HT-29 (cell line): ENCODE results near the gene ACSM3. TPM values are rescaled to one million over a fixed set of nuclear protein-coding genes. Genes with fewer than 3 reads are reported as not detected.
A peak's percentile ranks its signal among the peaks of the same experiment; 100 is the strongest.
"Not testable (repeated sequence)": the region's sequence is repeated elsewhere in the genome, so short reads cannot be mapped to it uniquely, and the experiment has no call there.

Source experiments
- DNase-seq: peaks from one replicate; pipeline ENCODE4 v3.0.0-alpha.2; 2015; ENCODE audit warnings: low spot score
- total RNA-seq: library from RNA; depleted of rRNA; stranded (reverse); fragments of >200 nt; shearing (Covaris generic); gene quantifications from 2 replicates; pipeline ENCODE4 v1.2.3, GENCODE V29; 2014; rRNA removed

Gene ACSM3, protein sequence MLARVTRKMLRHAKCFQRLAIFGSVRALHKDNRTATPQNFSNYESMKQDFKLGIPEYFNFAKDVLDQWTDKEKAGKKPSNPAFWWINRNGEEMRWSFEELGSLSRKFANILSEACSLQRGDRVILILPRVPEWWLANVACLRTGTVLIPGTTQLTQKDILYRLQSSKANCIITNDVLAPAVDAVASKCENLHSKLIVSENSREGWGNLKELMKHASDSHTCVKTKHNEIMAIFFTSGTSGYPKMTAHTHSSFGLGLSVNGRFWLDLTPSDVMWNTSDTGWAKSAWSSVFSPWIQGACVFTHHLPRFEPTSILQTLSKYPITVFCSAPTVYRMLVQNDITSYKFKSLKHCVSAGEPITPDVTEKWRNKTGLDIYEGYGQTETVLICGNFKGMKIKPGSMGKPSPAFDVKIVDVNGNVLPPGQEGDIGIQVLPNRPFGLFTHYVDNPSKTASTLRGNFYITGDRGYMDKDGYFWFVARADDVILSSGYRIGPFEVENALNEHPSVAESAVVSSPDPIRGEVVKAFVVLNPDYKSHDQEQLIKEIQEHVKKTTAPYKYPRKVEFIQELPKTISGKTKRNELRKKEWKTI
- 15.8 and 19.2 TPM in 2 replicates for total RNA-seq

DNA sequence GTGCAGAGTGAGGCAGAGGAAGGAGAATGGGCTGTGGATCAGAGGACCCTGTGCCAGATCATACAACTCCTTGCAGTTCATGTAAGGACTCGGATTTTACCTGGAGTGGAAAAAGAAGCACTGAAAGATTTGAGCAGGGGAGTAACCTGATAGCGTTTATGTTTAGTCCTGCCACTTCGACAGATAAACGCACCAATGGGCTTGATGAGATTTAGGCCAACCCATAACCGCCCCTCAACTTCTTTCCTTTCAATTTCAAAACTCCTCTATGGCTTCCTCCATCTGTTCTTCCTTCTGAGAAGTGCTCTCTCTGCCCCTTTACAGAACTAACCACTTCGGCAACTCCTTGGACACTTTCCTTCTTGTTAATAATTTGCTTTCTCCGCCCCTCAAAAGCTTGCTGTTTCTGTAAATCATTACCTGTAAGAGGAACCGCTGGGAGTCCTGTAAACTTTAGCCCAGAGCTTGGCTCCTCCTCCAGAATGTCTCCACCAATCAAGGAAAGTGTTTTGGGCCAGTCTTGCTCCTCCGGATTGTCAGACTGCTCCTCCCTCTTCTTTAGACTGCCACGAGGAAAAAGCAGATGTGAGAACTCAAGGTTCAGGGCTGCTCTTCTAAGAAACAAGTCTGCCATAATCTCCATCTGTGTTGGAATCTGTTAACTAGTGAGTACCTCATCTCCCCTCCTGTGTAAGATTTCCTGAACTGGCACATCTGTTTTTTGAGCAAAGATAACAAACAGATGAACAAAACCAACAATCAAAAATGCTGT, at the start of gene ACSM3:
Gene ACSM3, plus strand, starts transcription at position 554 of the 772 bp plus-strand sequence. CDS start 6,021 bp downstream, outside the sequence.
- peak; percentile 97 for DNase-seq

DNA sequence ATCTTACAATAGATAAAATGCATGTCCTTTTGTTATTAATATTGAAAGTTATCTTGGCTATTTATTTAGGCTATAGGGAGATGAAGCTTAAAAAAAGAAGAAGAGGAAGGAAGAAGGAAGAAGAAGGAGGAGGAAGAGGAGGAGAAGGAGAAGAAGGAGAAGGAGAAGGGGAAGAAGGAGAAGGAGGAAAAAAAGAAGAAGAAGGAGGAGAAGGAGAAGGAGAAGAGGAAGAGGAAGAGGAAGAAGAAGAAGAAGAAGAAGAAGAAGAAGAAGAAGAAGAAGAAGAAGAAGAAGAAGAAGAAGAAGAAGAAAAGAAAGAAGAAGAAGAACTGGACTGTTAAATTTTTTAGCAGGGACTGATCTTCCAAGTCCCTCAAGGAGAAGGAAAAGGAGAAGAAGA, 46.1 kb upstream of the ACSM3 start:
- DNase-seq: not testable (repeated sequence)

DNA sequence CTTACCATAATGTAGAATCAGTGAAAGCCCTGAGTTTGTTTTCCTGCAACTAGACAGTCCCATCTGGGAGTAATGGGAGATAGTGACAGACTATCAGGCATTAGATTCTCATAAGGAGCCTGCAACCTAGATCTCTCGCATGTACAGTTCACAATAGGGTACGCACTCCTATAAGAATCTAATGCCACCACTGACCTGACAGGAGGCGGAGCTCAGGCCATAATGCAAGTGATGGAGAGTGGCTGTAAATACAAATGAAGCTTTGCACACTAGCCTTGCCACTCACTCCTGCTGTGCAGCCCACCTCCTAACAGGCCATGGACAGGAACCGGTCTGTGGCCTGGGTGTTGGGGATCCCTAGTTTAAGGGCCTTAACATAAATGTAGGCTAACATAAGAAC, 43.6 kb upstream of the ACSM3 start:
- no peak for DNase-seq

DNA sequence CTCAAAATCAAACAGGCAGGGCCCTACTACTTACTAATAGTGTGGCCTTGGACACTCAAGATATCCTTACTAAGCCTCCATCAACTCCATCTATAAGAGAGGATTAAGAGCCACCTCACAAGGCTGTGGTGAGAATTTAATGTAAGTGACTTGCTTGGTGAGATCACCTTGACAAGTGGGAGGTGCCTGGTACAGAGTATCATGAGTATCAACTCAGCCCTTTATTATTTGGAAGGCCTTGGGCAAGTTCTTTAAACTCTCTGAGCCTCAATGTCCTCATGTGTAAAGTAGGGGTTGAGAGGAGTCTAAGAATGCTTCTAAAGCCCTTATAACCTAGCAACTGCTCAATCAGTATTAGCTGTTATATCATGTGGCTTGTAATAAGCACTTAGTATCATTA, 37.2 kb upstream of the ACSM3 start:
- DNase-seq: no peak

DNA sequence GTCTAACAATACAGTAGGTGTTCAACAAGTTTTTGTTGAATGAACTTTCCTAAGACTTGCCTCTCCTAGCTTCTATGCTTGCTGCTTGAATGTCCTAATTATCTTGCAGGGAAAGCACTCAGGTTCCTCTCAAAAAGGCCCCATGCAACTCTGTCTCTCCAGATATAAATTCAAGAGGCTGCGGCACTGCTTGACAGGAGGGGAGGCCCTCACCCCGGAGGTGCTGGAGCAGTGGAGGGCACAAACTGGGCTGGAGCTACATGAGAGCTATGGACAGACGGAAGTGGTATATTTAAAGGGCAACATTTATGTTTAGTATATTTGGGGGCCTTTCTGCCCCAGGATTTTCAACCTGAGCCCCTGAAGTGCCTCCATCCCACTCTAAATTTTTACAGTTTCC, 36.6 kb upstream of the ACSM3 start:
- DNase-seq: no peak

DNA sequence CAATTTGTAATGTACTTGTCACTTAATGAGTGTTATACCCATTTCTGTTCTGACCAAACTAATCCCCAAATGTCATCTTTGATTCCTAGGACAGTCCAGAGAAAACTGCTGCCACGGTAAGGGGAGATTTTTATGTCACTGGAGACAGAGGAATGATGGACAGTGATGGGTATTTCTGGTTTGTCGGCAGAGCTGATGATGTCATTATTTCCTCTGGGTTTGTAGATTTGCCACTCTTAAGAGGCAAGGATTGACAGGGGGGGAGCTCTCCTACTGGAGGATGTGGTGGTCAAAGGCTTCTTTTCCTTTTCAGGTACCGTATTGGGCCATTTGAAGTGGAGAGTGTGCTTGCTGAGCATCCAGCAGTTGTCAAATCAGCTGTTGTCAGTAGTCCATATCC, 34.7 kb upstream of the ACSM3 start:
- DNase-seq: no peak

DNA sequence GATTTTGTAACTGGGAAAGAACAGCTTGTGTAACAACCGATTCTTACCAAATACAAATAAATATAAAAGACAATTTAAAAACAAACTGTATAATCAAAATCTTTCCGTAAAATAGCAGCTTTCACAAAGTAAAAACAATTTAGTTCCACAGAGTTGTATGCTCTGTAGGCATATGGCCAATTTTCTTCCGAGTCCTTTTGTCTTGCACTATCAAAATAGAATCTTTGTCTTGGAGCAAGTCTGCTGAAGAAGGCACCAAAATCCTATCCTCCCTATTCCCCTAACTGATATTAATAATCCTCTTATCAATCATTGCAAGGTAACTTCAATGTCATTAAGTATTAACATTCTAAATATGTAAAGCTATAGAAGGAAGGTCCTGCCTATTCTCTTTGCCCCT, 29.8 kb upstream of the ACSM3 start:
- no peak for DNase-seq

DNA sequence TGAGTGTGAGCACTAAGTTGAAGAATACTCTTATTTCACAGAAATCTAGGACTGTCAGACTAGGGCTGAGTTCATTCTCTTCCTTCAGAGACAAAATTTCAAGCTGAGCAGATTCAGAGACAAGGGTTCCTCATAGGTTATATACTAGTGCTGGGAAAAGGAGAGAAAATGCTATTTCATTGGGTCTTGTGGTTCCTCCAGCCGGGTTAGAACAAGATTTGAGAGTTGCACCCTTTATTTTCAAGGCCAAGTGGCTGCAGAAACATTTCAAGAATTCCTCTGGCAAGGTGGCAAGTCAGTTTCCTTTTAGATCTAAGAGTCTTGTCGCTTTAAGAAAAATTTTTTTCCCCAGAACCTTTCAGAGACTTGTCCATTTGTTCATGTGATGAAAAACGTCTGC, 29.0 kb upstream of the ACSM3 start:
- no peak for DNase-seq

DNA sequence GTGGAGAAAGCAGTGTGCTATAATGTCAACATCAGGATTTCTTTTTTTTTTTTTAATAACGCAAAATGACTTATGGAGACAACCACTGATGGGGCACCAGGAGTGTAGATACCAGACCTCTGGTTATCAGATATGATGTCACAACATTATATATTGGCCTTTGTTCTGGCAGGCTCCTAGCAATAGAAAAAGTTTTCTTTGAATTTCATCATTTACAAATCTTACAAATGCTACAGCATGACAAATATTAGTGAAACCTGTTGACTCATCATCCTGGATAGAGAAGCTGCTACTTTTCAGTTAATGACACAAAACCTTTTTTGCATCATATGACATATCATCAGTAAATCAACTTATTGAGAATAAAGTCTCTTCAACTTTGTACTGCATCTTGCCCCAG, 28.3 kb upstream of the ACSM3 start:
- no peak for DNase-seq

DNA sequence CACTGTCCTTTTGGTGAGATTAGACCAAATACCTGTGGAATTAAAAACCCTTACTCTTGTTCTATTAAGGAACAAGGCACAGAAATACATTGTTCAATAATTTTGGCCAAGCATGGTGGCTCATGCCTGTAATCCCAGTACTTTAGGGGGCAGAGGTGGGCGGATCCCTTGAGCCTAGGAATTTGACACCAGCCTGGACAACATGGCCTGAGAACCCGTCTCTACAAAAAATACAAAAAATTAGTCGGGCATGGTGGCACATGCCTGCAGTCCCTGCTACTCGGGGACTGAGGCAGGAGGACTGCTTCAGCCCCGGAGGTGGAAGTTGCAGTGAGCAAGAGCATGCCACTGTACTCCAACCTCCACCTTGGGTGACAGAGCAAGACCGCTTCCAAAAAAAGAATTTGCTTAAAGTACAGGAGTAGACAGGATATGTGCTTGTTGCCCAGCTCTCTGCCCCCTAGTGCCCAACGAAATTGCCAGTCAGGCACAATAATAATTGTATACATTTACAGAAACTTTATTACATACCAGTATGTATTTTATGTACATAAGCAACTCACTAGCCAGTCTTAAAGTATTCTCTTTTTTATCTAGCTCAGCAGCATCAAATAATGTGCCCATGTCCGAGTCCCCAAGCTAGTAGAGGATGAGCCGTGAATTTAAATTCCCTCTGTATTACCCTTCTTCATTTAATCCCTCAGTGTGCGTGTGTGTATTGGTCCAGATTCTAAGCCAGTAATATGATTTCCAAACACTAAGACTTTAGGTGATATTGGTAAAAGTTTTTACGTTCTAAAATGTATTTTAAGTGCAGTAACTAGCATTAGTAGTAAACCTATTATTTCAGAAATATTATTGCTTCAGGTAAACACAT, 23.6 kb upstream of the ACSM3 start:
- DNase-seq: peak; percentile 31

DNA sequence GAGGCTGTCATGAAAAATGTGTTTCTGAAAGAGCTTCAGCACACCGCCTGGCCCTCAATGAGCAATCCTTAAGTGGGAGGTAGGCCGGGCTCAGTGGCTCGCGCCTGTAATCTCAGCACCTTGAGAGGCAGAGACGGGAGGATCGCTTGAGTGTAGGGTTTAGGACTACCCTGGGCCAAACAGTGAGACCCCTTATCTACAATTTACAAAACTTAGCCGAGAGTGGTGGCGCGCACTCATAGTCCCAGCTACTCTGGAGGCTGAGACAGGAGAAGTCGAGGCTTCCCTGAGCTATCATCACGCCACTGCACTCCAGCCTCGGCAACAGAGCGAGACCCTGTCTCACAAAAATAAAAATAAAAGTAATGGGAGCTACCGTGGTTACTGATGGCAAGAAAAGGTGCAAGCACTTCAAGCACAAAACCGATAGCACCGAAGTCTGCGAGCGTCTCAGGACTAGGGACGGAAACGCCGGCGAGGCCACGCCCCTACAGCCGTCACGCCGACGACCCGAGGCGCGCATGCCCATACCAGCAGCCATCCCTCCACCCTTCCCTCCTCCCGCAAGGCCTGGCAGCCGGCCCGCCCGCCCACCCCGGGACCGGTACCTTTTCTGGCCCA, 22.8 kb upstream of the ACSM3 start:
- DNase-seq: peak; percentile 83

DNA sequence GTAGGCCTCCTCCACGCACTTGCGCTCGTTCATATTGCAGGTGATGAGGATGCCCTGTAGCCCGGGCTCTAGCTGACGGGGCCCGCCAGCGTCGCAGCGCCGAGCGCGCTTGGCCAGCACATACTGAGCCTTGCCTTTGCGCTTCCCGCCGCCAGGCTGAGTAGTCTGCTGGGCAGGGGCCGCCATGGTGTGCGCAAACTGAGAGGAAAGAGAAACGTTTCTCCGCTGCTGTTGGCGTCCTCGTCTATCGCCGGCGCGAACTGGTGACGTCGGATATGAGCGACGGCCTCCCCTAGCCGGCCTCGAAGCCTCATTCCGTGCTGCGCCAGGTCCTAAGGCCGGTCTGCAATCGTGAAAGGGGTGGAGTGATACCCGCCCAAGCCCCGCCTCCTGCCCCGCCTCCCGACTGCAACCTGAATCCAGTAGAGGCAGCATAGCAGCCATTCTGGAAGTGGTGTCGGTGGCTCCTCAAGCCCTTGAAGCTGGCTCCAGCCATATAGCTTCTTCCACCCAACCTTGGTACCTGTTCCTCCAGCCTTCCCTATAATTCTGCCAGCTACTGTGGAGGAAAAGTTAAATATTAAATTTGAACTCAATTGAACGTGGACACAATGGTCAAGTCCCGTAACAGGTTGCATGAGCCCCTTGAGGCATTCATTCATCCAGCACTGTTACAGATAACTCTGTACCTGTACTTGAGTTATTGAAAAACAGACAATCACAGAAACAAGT, 22.1 kb upstream of the ACSM3 start, which contains the start of gene THUMPD1:
Gene THUMPD1, minus strand, starts transcription at position 265 of the 732 bp plus-strand sequence. Its CDS starts 79 bp downstream, at position 186.
- peak; percentile 95 for DNase-seq

DNA sequence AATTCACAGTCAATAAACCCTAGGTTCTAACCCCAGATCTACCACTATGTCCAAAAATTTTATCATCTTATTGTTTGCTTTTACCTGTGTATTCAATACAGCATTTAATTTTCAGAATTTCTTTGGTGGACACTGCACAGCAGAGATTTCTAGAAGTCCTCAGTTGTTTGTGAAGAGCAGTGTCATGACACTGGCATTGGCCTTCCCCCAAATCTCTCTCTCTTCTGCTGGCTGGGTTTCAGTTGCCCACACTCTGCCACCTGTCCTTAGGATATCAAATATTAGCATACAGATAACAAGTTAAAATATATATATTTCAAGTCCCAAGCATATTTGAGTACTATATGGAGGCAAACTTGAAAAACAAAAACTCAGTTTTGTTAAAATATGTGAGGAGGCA, 20.2 kb upstream of the ACSM3 start:
- no peak for DNase-seq

DNA sequence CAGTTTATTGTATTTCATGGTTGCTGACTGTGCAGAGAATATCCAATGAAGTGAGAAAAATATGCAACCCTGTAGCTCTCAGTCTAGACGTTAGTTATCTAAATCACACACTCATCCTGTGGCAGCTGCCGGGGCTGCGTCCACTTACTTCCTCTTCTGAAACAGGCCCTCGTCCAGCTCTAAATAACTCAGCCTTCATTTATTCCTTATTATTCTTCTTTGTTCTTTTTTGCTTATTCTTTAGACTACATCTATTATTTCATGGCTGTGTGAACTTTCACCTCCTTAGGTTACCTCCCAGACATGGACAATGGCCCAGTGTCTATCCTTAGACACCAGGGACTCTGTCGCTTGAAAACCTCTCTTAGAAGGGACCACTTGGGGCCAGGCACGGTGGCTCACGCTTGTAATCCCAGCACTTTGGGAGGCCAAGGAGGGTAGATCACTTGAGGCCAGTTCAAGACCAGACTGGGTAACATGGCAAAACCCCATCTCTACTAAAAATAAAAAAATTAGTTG, 18.8 kb upstream of the ACSM3 start:
- no peak for DNase-seq

DNA sequence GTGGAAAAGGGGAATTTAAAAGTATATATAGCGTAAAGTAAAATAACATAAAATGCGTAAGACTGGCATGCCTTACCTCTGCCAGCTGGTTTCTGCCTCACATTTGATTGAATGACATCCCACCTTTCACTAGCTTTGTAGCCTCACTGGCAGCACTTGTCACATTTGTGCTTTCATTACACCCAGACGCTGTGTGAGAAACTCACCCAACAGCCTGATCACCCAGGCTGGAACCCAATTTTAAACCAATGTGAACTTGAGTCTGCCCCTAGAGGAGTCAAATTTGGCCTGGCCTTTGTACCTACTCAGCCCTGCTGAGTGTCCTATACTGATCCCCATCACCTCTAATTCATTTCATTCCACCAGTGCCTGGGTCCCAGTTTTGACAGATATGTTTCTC, 17.4 kb upstream of the ACSM3 start:
- DNase-seq: no peak

DNA sequence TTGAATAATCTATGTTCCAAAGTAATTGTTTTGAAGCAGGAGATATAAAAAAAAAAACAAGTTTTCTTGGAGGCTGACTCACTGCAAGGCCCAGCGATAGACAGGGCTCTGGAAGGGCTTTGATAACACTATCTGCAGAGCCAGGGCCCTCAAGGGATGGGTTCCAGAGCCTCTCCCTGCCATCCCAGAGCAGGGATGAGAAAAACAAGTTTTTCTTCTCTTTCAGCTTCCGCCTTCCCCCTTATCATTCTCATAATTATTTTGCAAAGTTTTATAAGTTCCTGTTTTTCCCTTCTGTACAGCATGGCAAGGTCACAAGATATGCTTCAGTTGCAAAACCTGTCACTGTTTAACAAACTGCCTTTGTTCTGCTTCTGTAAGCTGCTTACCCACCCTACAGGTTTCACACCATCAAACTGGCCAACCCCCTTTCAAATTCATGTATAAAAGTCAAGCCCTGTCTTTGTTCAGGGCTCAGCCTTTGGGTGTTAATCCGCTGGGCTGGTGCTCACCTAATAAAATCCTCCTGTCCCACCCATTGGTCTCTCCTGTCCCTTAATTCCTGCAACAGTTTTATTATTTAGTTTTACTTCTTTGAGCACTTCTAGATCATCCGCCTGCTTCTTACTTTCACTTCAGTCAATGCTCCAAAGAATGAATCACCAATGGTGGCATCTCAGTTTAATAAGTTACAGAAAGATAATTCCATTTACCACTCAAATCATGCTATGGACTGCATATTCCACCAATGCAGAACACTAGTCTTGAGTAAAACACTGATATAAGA, 16.6 kb upstream of the ACSM3 start:
- DNase-seq: no peak

DNA sequence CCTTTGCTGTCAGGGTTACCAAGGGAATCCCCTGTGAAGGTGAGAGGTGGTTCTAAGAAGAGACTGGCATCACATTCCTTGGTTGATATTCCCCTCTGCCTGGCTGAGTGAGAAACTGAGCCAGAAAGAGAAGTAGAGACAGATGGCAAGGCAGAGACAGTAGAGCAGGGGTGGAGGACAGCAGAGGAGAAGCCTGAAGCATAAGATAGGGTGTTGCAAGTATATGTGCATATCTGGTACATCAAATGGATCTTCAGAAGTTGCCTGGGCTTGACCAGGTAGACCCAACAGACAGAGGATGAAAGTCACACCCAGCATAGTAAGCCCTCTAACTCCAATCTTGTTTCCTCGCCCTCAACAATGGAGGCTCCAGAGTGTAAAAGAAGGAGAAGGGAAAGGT, 14.3 kb upstream of the ACSM3 start:
- DNase-seq: no peak

DNA sequence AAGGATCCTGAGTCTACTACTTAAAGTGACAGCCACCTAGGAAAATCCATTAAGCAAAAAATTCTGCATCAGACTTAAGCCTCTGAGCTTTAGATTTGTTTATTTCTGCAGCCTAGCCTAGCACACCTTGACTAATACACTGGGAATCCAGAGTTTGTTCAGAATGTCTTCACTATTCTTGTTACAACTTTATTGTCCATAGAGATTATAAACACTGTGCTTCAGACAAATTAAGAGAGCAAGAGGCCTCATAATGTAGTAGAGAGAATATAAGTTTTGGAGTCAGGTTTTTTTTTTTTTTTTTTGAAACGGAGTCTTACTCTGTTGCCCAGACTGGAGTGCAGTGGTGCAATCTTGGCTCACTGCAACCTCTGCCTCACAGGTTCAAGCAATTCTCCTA, 13.3 kb upstream of the ACSM3 start:
- DNase-seq: no peak

DNA sequence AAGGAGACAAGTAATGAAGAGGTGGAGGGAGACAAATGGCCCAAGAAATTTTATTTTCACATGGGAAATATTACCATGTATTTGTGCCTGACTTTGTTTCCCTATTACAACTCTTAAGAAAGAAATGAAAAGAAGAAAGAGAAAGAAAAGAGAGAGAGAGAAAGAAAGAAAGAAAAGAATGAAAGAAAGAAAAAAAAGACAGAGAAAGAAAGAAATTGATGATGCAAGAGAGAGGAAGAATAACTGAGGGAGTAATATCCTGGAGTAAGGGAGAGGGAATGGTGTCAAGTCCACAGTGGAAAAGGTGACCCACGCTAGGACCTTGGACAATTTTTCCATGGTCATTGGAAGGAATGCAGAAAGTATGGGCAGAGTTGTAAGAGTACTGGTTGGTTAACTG, 10.1 kb upstream of the ACSM3 start:
- no peak for DNase-seq
